Osteoblast (primary cell): ENCODE results near the gene ZNF611. TPM values are rescaled to one million over a fixed set of nuclear protein-coding genes. Genes with fewer than 3 reads are reported as not detected.
A peak's percentile ranks its signal among the peaks of the same experiment; 100 is the strongest.
"Not testable (repeated sequence)": the region's sequence is repeated elsewhere in the genome, so short reads cannot be mapped to it uniquely, and the experiment has no call there.

Experiments used
- DNase-seq: peaks from one replicate; pipeline ENCODE4 v3.0.0; 2011; ENCODE audit warnings: low spot score, mixed read lengths; ENCODE audit not compliant: insufficient read length; ENCODE audit errors: missing footprints
- H2AFZ ChIP-seq: 2 replicates; pipeline ENCODE4 v1.6.0; 2011; ENCODE audit warnings: mild to moderate bottlenecking, low read length
- H3K27ac ChIP-seq: 2 replicates; pipeline ENCODE4 v1.5.1; 2011; ENCODE audit warnings: mild to moderate bottlenecking, low read depth, low read length, moderate library complexity
- H3K27me3 ChIP-seq: 2 replicates; pipeline ENCODE4 v1.6.0; 2012; ENCODE audit warnings: mild to moderate bottlenecking, control low read depth, inconsistent platforms, low read length, moderate library complexity; ENCODE audit not compliant: insufficient read depth
- H3K36me3 ChIP-seq: 2 replicates; pipeline ENCODE4 v1.5.1; 2011; ENCODE audit warnings: mild to moderate bottlenecking, low read length, control low read depth, moderate library complexity; ENCODE audit not compliant: insufficient read depth
- H3K4me1 ChIP-seq: 2 replicates; pipeline ENCODE4 v1.5.1; 2011; ENCODE audit warnings: mild to moderate bottlenecking, low read length, control low read depth, moderate library complexity; ENCODE audit not compliant: insufficient read depth
- H3K4me2 ChIP-seq: 2 replicates; pipeline ENCODE4 v1.6.0; 2011; ENCODE audit warnings: mild to moderate bottlenecking, low read length; ENCODE audit not compliant: insufficient read depth
- H3K4me3 ChIP-seq: fragments of 200-600 bp; sonication (generic); 3 replicates; pipeline ENCODE4 v1.5.1; 2012; ENCODE audit warnings: mild to moderate bottlenecking, low read length, inconsistent platforms; ENCODE audit not compliant: insufficient read depth
- H3K79me2 ChIP-seq: 2 replicates; pipeline ENCODE4 v1.6.0; 2012; ENCODE audit warnings: mild to moderate bottlenecking, low read length, control low read depth, inconsistent platforms; ENCODE audit not compliant: insufficient read depth
- H3K9me3 ChIP-seq: 2 replicates; pipeline ENCODE4 v1.5.1; 2011; ENCODE audit warnings: low read depth, low read length, control low read depth
- H4K20me1 ChIP-seq: 2 replicates; pipeline ENCODE4 v1.6.0; 2012; ENCODE audit warnings: mild to moderate bottlenecking, low read length, control low read depth; ENCODE audit not compliant: insufficient read depth
- CTCF ChIP-seq: IDR thresholded peaks from 2 replicates; pipeline ENCODE4 v1.5.1; 2011; ENCODE audit warnings: mild to moderate bottlenecking, low read depth, low read length, moderate library complexity; ENCODE audit errors: extremely low read depth
- total RNA-seq: library from RNA; depleted of rRNA; stranded (reverse); fragments of >200 nt; gene quantifications from 2 replicates; pipeline ENCODE4 v1.2.3, GENCODE V29; 2012

Gene ZNF611
- total RNA-seq, result 10.5 and 15.3 TPM in 2 replicates

- no peaks in the 10 kb centered on the region for H3K27me3 ChIP-seq
- H3K27ac ChIP-seq, result peak within 1 kb of the TSS; percentile 86
- no peaks in the 10 kb centered on the region for H3K36me3 ChIP-seq
- no peaks in the 10 kb centered on the region for H3K4me1 ChIP-seq
- H3K79me2 ChIP-seq, result peaks cover 15% of the 10 kb centered on the region
- H4K20me1 ChIP-seq, result no peaks in the 10 kb centered on the region
- H2AFZ ChIP-seq, result peak within 1 kb of the TSS; percentile 99
- peak; percentile 99 for DNase-seq
- H3K4me3 ChIP-seq, result peak within 1 kb of the TSS; percentile 98
- TF ChIP-seq CTCF, result peak; percentile 57
- peak within 1 kb of the TSS; percentile 87 for H3K4me2 ChIP-seq
- no peaks in the 10 kb centered on the region for H3K9me3 ChIP-seq
These were observed at the start of gene ZNF611 for GRCh38 chr19:52734893-52735661. ZNF611 (minus strand) TSS chr19:52735044; CDS start chr19:52715894, 19,150 bp downstream.

- not testable (repeated sequence) for H3K27me3 ChIP-seq, H4K20me1 ChIP-seq, H3K79me2 ChIP-seq, H3K27ac ChIP-seq, H3K36me3 ChIP-seq, H2AFZ ChIP-seq, DNase-seq, H3K4me3 ChIP-seq, H3K9me3 ChIP-seq, H3K4me1 ChIP-seq, H3K4me2 ChIP-seq
These were observed 48.0 kb upstream of the ZNF611 start for GRCh38 chr19:52782864-52783263.

GRCh38 chr19:52778811-52779210 is 44.0 kb upstream of the ZNF611 start:
- Histone ChIP-seq H3K27ac (no peak overlapping the region), H3K4me1 (no peaks in the 10 kb centered on the region), H3K4me2 (no peak overlapping the region), H3K9me3 (no peaks in the 10 kb centered on the region), H2AFZ (no peak overlapping the region), H3K36me3 (peaks cover 7% of the 10 kb centered on the region), H3K79me2 (no peaks in the 10 kb centered on the region), H4K20me1 (no peaks in the 10 kb centered on the region), H3K4me3 (no peak overlapping the region), H3K27me3 (no peaks in the 10 kb centered on the region)
- TF ChIP-seq CTCF, result no peak
- no peak for DNase-seq

- not testable (repeated sequence) for H3K27me3 ChIP-seq, H3K79me2 ChIP-seq, H4K20me1 ChIP-seq, H3K4me1 ChIP-seq, H3K27ac ChIP-seq, H3K4me2 ChIP-seq, H3K36me3 ChIP-seq, DNase-seq, H3K4me3 ChIP-seq, H2AFZ ChIP-seq, H3K9me3 ChIP-seq
These were observed 21.6 kb upstream of the ZNF611 start for GRCh38 chr19:52756447-52756846.

GRCh38 chr19:52749780-52750179 is 14.9 kb upstream of the ZNF611 start:
- Histone ChIP-seq H3K27me3 (no peaks in the 10 kb centered on the region), H2AFZ (no peak overlapping the region), H3K79me2 (no peaks in the 10 kb centered on the region), H4K20me1 (no peaks in the 10 kb centered on the region), H3K4me3 (no peak overlapping the region), H3K36me3 (no peaks in the 10 kb centered on the region), H3K4me2 (no peak overlapping the region), H3K4me1 (no peaks in the 10 kb centered on the region), H3K9me3 (no peaks in the 10 kb centered on the region), H3K27ac (no peak overlapping the region)
- no peak for DNase-seq
- TF ChIP-seq CTCF, result no peak
